HG03025 (cell line): ENCODE data around the gene FAM20C.

Experiments
- ATAC-seq: cut with Tn5 transposase; IDR thresholded peaks from one replicate; pipeline ENCODE4 v1.9.1; 2021; ENCODE audit warnings: mild to moderate bottlenecking, moderate library complexity; ENCODE audit not compliant: unreplicated experiment, low FRiP score

The FAM20C gene

GRCh38 chr7:158771-159170 lies 33.6 kb upstream of the FAM20C start:
- no peak for ATAC-seq

- no peak for ATAC-seq
Measured at GRCh38 chr7:159370-160270, 32.8 kb upstream of the FAM20C start.

- ATAC-seq: no peak
Measured at GRCh38 chr7:160958-161725, 31.2 kb upstream of the FAM20C start.

GRCh38 chr7:162632-163297 lies 29.6 kb upstream of the FAM20C start:
- ATAC-seq: no peak

GRCh38 chr7:163298-163695 lies 29.1 kb upstream of the FAM20C start:
- ATAC-seq: no peak

GRCh38 chr7:163971-164881 lies 28.1 kb upstream of the FAM20C start:
- no peak for ATAC-seq

- ATAC-seq: no peak
Measured at GRCh38 chr7:164882-165660, 27.3 kb upstream of the FAM20C start.

GRCh38 chr7:165661-166337 lies 26.6 kb upstream of the FAM20C start:
- ATAC-seq: no peak

GRCh38 chr7:166338-167060 lies 25.9 kb upstream of the FAM20C start:
- no peak for ATAC-seq

GRCh38 chr7:167090-167855 lies 25.1 kb upstream of the FAM20C start:
- ATAC-seq: no peak

- no peak for ATAC-seq
Measured at GRCh38 chr7:167976-168791, 24.2 kb upstream of the FAM20C start.

GRCh38 chr7:169276-170172 lies 22.8 kb upstream of the FAM20C start:
- no peak for ATAC-seq

- ATAC-seq: no peak
Measured at GRCh38 chr7:170551-171363, 21.6 kb upstream of the FAM20C start.

GRCh38 chr7:171364-171904 lies 20.9 kb upstream of the FAM20C start:
- no peak for ATAC-seq
